HG03108 (cell line): ENCODE measurements around the gene PRSS36.
"Not testable (repeated sequence)": the region's sequence is repeated elsewhere in the genome, so short reads cannot be mapped to it uniquely, and the experiment has no call there.

Source experiments
- ATAC-seq: cut with Tn5 transposase; IDR thresholded peaks from one replicate; pipeline ENCODE4 v1.9.1; 2021; ENCODE audit warnings: moderate library complexity; ENCODE audit not compliant: unreplicated experiment

The PRSS36 gene

GRCh38 chr16:31184888-31185287, 35.0 kb upstream of the PRSS36 start:
- ATAC-seq = no peak

DNA sequence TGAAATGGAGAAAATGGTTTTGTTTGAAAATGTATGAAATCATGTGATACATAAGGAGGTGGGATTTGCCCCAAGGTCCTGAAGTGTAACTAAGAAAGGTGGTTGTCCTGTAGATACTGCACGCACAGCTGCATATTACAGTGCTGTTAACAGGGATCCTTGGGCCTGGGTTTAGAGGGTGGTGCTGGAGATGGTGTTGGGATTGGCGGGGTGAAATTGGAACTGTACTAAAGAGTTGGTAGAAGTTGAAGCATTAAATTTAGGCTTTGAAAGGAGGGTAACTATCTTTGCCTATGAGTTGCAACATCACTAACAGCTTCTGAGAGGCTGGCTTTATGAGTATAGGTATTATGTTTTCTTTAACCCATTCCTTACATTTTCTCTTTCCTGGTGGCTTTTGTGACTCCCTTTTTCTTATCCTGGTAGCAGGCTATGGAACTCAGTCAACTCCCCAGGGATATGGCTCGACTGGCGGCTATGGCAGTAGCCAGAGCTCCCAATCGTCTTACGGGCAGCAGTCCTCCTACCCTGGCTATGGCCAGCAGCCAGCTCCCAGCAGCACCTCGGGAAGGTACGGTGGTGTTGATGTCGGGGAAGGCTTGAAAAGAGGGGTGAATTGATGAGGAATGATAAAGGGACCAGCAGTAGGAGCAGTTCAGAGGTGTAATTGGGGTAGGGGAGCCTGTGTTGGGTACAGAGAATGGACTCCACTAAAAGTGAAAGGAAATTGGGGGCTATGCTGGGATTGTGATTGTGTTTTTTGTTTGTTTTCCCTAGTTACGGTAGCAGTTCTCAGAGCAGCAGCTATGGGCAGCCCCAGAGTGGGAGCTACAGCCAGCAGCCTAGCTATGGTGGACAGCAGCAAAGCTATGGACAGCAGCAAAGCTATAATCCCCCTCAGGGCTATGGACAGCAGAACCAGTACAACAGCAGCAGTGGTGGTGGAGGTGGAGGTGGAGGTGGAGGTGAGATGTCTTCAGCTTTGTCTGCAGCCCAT, 33.9 kb upstream of the PRSS36 start:
- no peak for ATAC-seq

DNA sequence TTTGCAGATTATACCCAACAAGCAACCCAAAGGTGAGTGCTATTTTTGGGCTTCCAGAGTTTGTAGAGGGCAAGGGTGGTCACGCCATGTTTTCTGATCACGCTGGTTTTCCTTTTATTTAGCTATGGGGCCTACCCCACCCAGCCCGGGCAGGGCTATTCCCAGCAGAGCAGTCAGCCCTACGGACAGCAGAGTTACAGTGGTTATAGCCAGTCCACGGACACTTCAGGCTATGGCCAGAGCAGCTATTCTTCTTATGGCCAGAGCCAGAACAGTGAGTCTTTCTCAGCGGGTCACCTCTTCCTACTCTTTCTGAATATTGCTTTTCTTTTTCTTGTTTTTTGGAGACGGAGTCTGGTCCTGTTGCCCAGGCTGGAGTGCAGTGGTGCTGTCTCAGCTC, 32.5 kb upstream of the PRSS36 start:
- no peak for ATAC-seq

GRCh38 chr16:31181102-31181830, 31.4 kb upstream of the PRSS36 start:
- no peak for ATAC-seq

DNA sequence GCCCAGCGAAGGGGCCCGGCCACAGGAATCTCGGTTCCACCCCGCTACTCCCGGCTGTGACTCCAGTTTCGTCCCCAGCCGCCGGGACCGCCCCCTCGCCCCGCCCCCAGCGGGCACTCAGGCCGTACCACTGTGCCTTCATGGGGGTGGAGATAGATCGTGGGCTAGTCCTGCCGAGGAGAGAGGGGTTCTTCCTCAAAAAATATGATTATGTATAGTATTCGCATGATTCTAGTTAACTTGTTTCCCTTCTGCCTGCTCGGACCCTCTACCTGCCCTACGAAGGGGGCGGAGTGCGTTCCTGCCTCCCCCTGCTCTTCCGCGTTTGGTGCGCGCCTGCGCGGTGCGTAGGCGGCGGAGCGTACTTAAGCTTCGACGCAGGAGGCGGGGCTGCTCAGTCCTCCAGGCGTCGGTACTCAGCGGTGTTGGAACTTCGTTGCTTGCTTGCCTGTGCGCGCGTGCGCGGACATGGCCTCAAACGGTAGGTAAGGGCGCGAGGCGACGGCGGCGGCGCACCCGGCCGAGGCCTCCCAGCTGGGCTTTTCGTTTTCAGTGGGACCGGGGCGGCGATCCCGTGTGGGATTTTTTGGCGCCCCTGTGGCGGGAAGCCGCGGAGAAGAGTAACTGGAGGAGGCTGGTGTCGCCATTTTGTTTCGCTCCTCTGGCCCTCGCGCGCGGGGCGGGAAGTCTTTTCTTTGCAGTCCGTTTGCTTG, 30.0 kb upstream of the PRSS36 start, which contains the start of gene FUS:
FUS (plus strand) TSS at position 393 of the 713 bp plus-strand sequence; CDS start at position 469, 76 bp downstream.
- ATAC-seq = peak; percentile 47

DNA sequence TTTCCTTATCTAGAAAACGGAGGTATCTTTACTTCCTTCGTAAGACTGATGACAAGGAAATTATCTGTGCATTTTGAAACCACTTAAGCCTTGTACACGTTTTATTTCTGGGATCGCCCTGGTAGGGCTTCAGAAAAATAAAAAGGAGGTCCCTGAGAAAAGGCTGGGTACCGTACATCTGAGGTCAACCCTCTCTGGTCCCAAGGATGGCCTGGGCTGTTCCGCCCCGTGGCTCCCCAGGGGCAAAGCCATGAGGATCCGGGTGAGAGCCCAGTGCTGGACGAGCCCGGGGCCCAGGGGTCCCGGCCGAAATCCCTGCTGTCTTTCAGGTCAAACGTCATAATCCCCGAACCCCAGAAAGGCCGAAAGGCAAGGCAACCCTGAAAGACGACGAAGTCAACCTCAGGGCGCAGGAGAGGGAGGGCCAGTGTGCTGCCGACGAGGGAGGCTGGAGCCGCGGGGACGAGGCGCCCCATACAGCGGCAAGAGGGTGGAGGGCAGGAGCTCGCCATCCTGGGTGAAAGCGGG, 29.4 kb upstream of the PRSS36 start:
- ATAC-seq = peak; percentile 4

GRCh38 chr16:31177136-31177535, 27.3 kb upstream of the PRSS36 start:
- no peak for ATAC-seq

GRCh38 chr16:31170048-31170447, 20.2 kb upstream of the PRSS36 start:
- not testable (repeated sequence) for ATAC-seq

DNA sequence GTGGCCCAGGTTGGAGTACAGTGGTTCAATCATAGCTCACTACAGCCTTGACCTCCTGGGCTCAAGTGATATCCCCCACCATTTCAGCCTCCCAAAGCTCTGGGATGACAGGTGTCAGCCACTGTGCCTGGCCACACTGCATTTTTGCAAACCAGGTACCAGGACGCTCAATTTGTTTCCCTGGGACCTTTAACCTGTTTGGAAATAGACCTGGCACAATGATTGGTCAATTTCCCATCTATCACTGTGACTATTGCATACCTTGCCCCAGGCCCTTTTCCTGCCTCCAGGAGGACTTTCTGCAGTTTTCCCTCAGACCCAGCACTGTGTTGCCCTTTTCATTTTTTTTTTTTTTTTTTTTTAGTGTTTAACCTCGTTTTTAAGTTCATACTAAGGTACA, 19.0 kb upstream of the PRSS36 start:
- ATAC-seq = no peak

GRCh38 chr16:31167315-31167714, 17.4 kb upstream of the PRSS36 start:
- no peak for ATAC-seq

- no peak for ATAC-seq
Measured at GRCh38 chr16:31157136-31157535, 7.3 kb upstream of the PRSS36 start.

DNA sequence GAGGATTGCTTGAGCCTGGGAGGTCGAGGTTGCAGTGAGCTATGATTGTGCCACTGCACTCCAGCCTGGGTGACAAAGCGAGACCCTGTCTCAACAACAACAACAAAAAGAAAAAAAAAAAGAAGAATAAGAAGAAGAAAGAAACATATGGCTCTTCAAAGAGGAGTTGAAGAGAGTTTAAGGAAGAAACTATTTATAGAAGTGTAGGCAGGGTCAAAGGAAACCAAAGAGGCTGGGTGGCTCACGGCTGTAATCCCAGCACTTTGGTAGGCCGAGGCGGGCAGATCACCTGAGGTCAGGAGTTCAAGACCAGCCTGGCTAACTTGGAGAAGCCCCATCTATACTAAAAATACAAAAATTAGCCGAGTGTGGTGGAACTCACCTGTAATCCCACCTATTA, 1.1 kb upstream of the PRSS36 start:
- not testable (repeated sequence) for ATAC-seq

DNA sequence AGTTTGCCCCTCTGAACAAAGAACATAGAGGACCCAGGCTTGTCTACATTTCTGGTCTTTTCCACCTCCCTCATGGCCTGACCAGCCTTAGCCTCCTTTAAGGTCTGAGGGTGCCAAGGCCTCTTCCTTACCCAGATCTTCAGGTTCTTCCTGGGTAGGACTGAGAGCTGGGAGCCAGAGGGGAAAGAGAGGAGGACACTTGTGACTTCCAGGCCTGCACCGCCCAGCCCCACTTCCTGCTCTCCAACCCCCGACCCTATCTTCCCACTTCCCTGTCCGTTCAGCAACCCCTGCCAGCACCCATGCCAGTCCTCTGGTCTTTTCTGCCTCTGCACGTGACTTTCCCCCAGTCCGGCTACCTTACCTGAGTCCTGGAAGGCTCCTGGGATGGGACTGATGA, 534 bp downstream of the PRSS36 start:
- no peak for ATAC-seq

DNA sequence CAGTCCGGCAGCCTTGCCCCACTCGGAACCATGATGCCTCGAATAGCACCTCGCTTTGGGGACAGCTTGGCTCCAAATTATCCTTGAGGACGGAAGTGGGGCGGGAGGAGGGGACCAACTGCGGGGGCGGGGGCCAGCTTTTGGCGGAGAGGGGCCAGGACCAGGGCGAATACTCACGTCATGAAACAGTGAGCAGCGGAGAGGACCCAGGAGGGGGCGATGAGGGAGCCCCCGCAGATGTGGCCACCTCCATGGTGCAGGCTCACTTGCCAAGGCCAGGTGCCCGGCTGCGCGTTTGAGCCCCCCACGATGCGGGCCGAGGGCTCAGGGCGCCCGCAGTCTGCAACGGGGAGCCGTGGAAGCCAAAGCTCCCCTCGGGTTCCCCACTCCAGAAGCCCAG, 970 bp downstream of the PRSS36 start:
- no peak for ATAC-seq

- no peak for ATAC-seq
Measured at GRCh38 chr16:31148281-31148728, 1.6 kb downstream of the PRSS36 start.

DNA sequence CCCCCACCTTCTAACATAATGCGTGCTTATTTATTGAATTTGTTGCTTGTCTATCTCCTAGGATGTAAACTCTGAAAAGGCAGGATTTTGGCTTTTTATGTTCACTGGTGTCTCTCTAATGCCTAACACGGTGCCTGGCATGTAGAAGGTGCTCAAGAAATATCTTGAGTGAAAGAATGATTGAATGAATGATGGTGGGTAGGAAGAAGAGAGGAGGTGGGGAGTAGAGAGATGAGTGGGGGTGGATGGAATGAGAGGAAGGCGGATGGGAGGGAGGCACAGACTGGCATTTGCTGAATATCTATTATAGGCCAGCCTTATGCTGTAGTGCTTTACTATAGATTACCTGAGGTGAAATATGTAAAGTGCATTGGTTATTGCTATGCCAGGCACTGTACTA, 2.3 kb downstream of the PRSS36 start:
- no peak for ATAC-seq

GRCh38 chr16:31145398-31145990, 4.4 kb downstream of the PRSS36 start:
- no peak for ATAC-seq

DNA sequence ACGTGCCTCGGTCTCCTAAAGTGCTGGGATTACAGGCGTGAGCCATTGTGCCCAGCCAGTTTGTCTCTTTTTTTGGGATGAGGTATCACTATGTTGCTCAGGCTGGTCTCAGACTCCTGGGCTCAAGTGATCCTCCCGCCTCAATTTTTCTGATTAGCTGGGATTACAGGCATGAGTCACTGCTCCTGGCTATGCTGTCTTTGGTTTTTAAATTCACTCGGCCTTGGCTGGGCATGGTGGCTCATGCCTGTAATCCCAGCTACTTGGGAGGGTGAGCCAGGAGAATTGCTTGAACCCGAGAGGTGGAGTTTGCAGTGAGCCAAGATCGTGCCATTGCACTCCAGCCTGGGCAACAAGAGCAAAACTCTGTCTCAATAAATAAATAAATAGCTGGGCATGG, 5.4 kb downstream of the PRSS36 start:
- not testable (repeated sequence) for ATAC-seq

GRCh38 chr16:31143694-31144148, 6.1 kb downstream of the PRSS36 start:
- ATAC-seq = no peak

GRCh38 chr16:31143011-31143693, 6.7 kb downstream of the PRSS36 start:
- ATAC-seq = no peak
